ENCODE measurements around the gene CD300LF.

- TF ChIP-seq CTCF (IDR thresholded peaks at IDR 0.05) = no peak
- no peak for TF ChIP-seq POLR2A (IDR thresholded peaks at IDR 0.05)
Measured at GRCh38 chr17:74723891-74724290, 11.2 kb upstream of the CD300LF start.
